PC-3 (cell line): ENCODE data around the gene ATF2. TPM values are rescaled to one million over a fixed set of nuclear protein-coding genes. Genes with fewer than 3 reads are reported as not detected.

Experiments used
- ATAC-seq: fragments of 200-7000 bp; cut with Tn5 transposase; 2 replicates; pipeline ENCODE4 v1.9.1; 2020; ENCODE audit warnings: mild to moderate bottlenecking, moderate library complexity
- BruUV-seq: library from RNA; stranded (reverse); fragments of 400-500 nt; replicated peaks from 2 replicates; lab custom pipeline; 2021; lab: Mats Ljungman, UMichigan
- CTCF ChIA-PET: fragments of 300-600 bp; sonication (Branson Sonifier 250); formaldehyde crosslinking; loops from one replicate; lab custom pipeline; 2022; ENCODE audit warnings: antibody characterized with exemption; lab: Charles Lee
- POLR2A ChIA-PET: fragments of 300-600 bp; sonication (Branson Sonifier 250); formaldehyde crosslinking; loops from one replicate; lab custom pipeline; 2022; ENCODE audit warnings: antibody characterized with exemption; ENCODE audit not compliant: unreplicated experiment; lab: Charles Lee
- DNase-seq: peaks from one replicate; pipeline ENCODE4 v3.0.0-alpha.2; 2015
- H2AFZ ChIP-seq: fragments of 300-600 bp; sonication (generic); 2 replicates; pipeline ENCODE4 v1.6.0; 2016; ENCODE audit warnings: antibody characterized with exemption, low read length
- H3F3A ChIP-seq: fragments of 300-600 bp; sonication (generic); one replicate; pipeline ENCODE4 v1.6.0; 2017; ENCODE audit warnings: antibody characterized with exemption, low read length, control low read depth, mild to moderate bottlenecking; ENCODE audit not compliant: unreplicated experiment
- H3K27ac ChIP-seq: fragments of 300-600 bp; sonication (generic); 2 replicates; pipeline ENCODE4 v1.5.1; 2016; ENCODE audit warnings: mild to moderate bottlenecking, low read length
- H3K27me3 ChIP-seq: fragments of 300-600 bp; sonication (generic); 2 replicates; pipeline ENCODE4 v1.6.1; 2016; ENCODE audit warnings: low read length, mixed read lengths
- H3K36me3 ChIP-seq: fragments of 300-600 bp; sonication (generic); 2 replicates; pipeline ENCODE4 v1.6.1; 2016; ENCODE audit warnings: low read depth, mixed run types, low read length, mixed read lengths
- H3K4me1 ChIP-seq: fragments of 300-600 bp; sonication (generic); 2 replicates; pipeline ENCODE4 v1.5.1; 2016; ENCODE audit warnings: low read length; ENCODE audit not compliant: insufficient read depth
- H3K4me2 ChIP-seq: fragments of 300-600 bp; sonication (generic); 2 replicates; pipeline ENCODE4 v1.6.0; 2016; ENCODE audit warnings: low read length
- H3K4me3 ChIP-seq: fragments of 300-600 bp; sonication (generic); 2 replicates; pipeline ENCODE4 v1.5.1; 2016; ENCODE audit warnings: mild to moderate bottlenecking, low read length, mixed read lengths
- H3K79me2 ChIP-seq: fragments of 300-600 bp; sonication (generic); 2 replicates; pipeline ENCODE4 v1.6.1; 2017; ENCODE audit warnings: low read length, mixed read lengths
- H3K9ac ChIP-seq: fragments of 300-600 bp; sonication (generic); 2 replicates; pipeline ENCODE4 v1.6.0; 2016; ENCODE audit warnings: mild to moderate bottlenecking, low read length
- H3K9me2 ChIP-seq: fragments of 300-600 bp; sonication (generic); replicated peaks from 2 replicates; pipeline ENCODE4 v1.6.1; 2016; ENCODE audit warnings: mixed run types, low read length, mixed read lengths
- H3K9me3 ChIP-seq: fragments of 300-600 bp; sonication (generic); 2 replicates; pipeline ENCODE4 v1.6.1; 2016; ENCODE audit warnings: low read length, mixed read lengths
- H4K20me1 ChIP-seq: fragments of 300-600 bp; sonication (generic); 2 replicates; pipeline ENCODE4 v1.6.1; 2016; ENCODE audit warnings: low read length, mixed read lengths
- CTCF ChIP-seq: fragments of 300-600 bp; sonication (generic); conservative IDR thresholded peaks from 2 replicates; pipeline ENCODE4 v1.5.1; 2017; ENCODE audit warnings: antibody characterized with exemption, low read depth, mild to moderate bottlenecking, low read length
- EZH2 ChIP-seq: fragments of 300-600 bp; sonication (generic); IDR thresholded peaks from one replicate; pipeline ENCODE4 v1.6.1; 2017; ENCODE audit warnings: antibody characterized with exemption, mild to moderate bottlenecking, low read length; ENCODE audit not compliant: unreplicated experiment
- EZH2phosphoT487 ChIP-seq: fragments of 300-600 bp; sonication (generic); IDR thresholded peaks from 2 replicates; pipeline ENCODE4 v1.6.1; 2018; ENCODE audit warnings: mild to moderate bottlenecking, antibody characterized with exemption, low read length, borderline replicate concordance
- intact Hi-C: fragments of 100-400 bp; cut with micrococcal nuclease; formaldehyde crosslinking; loops from 2 replicates; pipeline ENCODE4 v1.9.0; 2023
- total RNA-seq: library from RNA; depleted of rRNA; stranded (reverse); fragments of >200 nt; gene quantifications from 2 replicates; pipeline ENCODE4 v1.2.3, GENCODE V29; 2014

The ATF2 gene
- total RNA-seq, 1 experiment from 2014 or later = 12.6 TPM

- no peak overlapping the region for H2AFZ ChIP-seq
- ChIA-PET POLR2A (no interaction called here), CTCF (no interaction called here)
- peaks cover 16% of the 10 kb centered on the region for H3K36me3 ChIP-seq
- H3F3A ChIP-seq = no peaks in the 10 kb centered on the region
- no peak for DNase-seq
- no peak overlapping the region for H3K9ac ChIP-seq
- H3K4me1 ChIP-seq = peaks cover 25% of the 10 kb centered on the region
- no peaks in the 10 kb centered on the region for H3K9me3 ChIP-seq
- no TSS peak for BruUV-seq
- no peak for ATAC-seq
- intact Hi-C loops = no loop called here
- H3K4me2 ChIP-seq = no peak overlapping the region
- TF ChIP-seq EZH2phosphoT487 = no peak
- peaks cover 8% of the 10 kb centered on the region; the same call in 1 of the 2 replicates for H4K20me1 ChIP-seq
- no peaks in the 10 kb centered on the region for H3K27me3 ChIP-seq
- H3K4me3 ChIP-seq = no peak overlapping the region
- H3K27ac ChIP-seq = no peak overlapping the region
- H3K79me2 ChIP-seq = peaks cover 32% of the 10 kb centered on the region
- no peaks in the 10 kb centered on the region for H3K9me2 ChIP-seq
Measured at GRCh38 chr2:175170659-175171304, 2.8 kb upstream of the ATF2 start.

GRCh38 chr2:175169191-175169590 lies 1.2 kb upstream of the ATF2 start:
- no peaks in the 10 kb centered on the region for H3K27me3 ChIP-seq
- H3K4me3 ChIP-seq = peak overlapping the region; percentile 81
- no peaks in the 10 kb centered on the region for H3K9me3 ChIP-seq
- no TSS peak for BruUV-seq
- ChIA-PET POLR2A (no interaction called here), CTCF (no interaction called here)
- no peak for TF ChIP-seq EZH2phosphoT487
- no peak for TF ChIP-seq EZH2
- no peak for TF ChIP-seq CTCF
- H3K36me3 ChIP-seq = 0 out of 2 replicates have a peak, but pooled peaks cover 6% of the 10 kb centered on the region
- DNase-seq (no peak), ATAC-seq (no peak)
- peak overlapping the region; percentile 89 for H3K4me2 ChIP-seq
- no peak overlapping the region for H3K27ac ChIP-seq
- H2AFZ ChIP-seq = no peak overlapping the region
- intact Hi-C loops = loop anchor here (10.0 kb wide), 1 partner anchor 1204 kb away; the partner anchor contains the start of gene SP3
- H3K9ac ChIP-seq = peak overlapping the region; percentile 86; the same call in 1 of the 2 replicates
- no peaks in the 10 kb centered on the region for H3F3A ChIP-seq
- H4K20me1 ChIP-seq = no peaks in the 10 kb centered on the region; the same call in 1 of the 2 replicates
- H3K79me2 ChIP-seq = peaks cover 38% of the 10 kb centered on the region
- no peaks in the 10 kb centered on the region for H3K9me2 ChIP-seq
- H3K4me1 ChIP-seq = peaks cover 14% of the 10 kb centered on the region

- Histone ChIP-seq H3K36me3 (no peaks in the 10 kb centered on the region), H2AFZ (peak overlapping the region; percentile 84), H3K9ac (peak overlapping the region; percentile 86), H3K4me3 (peak overlapping the region; percentile 81), H3K27ac (peak overlapping the region; percentile 53), H4K20me1 (no peaks in the 10 kb centered on the region; the same call in 1 of the 2 replicates), H3K9me2 (no peaks in the 10 kb centered on the region), H3F3A (no peaks in the 10 kb centered on the region), H3K9me3 (no peaks in the 10 kb centered on the region), H3K4me1 (peaks cover 14% of the 10 kb centered on the region), H3K79me2 (peaks cover 41% of the 10 kb centered on the region), H3K4me2 (peak overlapping the region; percentile 89), H3K27me3 (no peaks in the 10 kb centered on the region)
- BruUV-seq = TSS peak; percentile 85
- ATAC-seq (peak; percentile 16), DNase-seq (no peak)
- TF ChIP-seq CTCF (no peak), EZH2phosphoT487 (no peak), EZH2 (no peak)
- intact Hi-C loops = loop anchor here (1.0 to 10.0 kb wide), 2 partner anchors 8 to 1204 kb away; partner anchors contain the start of gene SP3
- CTCF ChIA-PET = no interaction called here
- POLR2A ChIA-PET = interaction anchor here (0.5 to 1.0 kb wide), 4 partner anchors 11 to 65 kb away, joined by 3 to 19 read pairs (median 4); no protein-coding TSS in a partner anchor
Measured at GRCh38 chr2:175168564-175168945, 552 bp upstream of the ATF2 start.
